Esophagus muscularis mucosa (tissue), 3 donors: ENCODE measurements around the gene OR2W3.

Experiments used
- POLR2A ChIP-seq: fragments of 450-650 bp; IDR thresholded peaks from one replicate; pipeline ENCODE4 v1.6.1; 2017; ENCODE audit warnings: antibody characterized with exemption, moderate library complexity, mild to moderate bottlenecking, low read depth
- POLR2AphosphoS5 ChIP-seq, 2 donors: sonication (generic); formaldehyde crosslinking; IDR thresholded peaks; one replicate each; pipeline ENCODE4 v1.6.1; 2017; ENCODE audit warnings: antibody characterized with exemption in 2 of 2
- TF ChIP-seq, protein P1 (sequence below), 3 experiments: fragments of 200-600 bp in 2 of 3; fragments of 450-650 bp in 1 of 3; sonication (generic) in 2 of 3; IDR thresholded peaks; one replicate each; pipeline ENCODE4 v1.5.1; 2017 to 2019; ENCODE audit warnings: antibody characterized with exemption in 3 of 3, mild to moderate bottlenecking in 2 of 3, moderate library complexity in 1 of 3

DNA sequence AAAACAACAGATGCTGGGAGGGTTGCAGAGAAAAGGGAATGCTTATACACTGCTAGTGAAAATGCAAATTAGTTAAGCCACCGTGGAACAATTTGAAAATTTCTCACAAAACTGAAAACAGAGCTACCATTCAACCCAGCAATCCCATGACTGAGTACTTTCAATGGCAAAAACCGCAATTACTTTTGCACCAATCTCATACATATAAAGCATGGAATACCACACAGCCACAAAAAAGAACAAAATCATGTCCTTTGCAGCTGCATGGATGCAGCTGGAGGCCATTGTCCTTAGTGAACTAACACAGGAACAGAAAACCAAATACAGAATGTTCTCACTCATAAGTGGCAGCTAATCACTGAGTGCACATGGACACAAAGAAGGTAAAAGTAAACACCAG is 18.4 kb downstream of the OR2W3 start:
- TF ChIP-seq POLR2AphosphoS5 (IDR thresholded peaks at IDR 0.05) (no peak), POLR2A (no peak)
- TF ChIP-seq, protein P1, sequence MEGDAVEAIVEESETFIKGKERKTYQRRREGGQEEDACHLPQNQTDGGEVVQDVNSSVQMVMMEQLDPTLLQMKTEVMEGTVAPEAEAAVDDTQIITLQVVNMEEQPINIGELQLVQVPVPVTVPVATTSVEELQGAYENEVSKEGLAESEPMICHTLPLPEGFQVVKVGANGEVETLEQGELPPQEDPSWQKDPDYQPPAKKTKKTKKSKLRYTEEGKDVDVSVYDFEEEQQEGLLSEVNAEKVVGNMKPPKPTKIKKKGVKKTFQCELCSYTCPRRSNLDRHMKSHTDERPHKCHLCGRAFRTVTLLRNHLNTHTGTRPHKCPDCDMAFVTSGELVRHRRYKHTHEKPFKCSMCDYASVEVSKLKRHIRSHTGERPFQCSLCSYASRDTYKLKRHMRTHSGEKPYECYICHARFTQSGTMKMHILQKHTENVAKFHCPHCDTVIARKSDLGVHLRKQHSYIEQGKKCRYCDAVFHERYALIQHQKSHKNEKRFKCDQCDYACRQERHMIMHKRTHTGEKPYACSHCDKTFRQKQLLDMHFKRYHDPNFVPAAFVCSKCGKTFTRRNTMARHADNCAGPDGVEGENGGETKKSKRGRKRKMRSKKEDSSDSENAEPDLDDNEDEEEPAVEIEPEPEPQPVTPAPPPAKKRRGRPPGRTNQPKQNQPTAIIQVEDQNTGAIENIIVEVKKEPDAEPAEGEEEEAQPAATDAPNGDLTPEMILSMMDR (IDR thresholded peaks at IDR 0.05), result no peak
